ENCODE data around the gene KRT39.

- no peak for TF ChIP-seq USF1 (CRISPR knock-in tag; IDR thresholded peaks at IDR 0.05)
- TF ChIP-seq CREM (CRISPR knock-in tag; IDR thresholded peaks at IDR 0.05): no peak
- no peak for TF ChIP-seq CTCF (IDR thresholded peaks at IDR 0.05)
- TF ChIP-seq USF2 (CRISPR knock-in tag; IDR thresholded peaks at IDR 0.05): no peak
- no peak for TF ChIP-seq ZNF232 (CRISPR knock-in tag; IDR thresholded peaks at IDR 0.05)
- TF ChIP-seq CBFB (CRISPR knock-in tag; IDR thresholded peaks at IDR 0.05; ENCODE audit: low read depth): no peak
- no peak for TF ChIP-seq TEAD4 (CRISPR knock-in tag; IDR thresholded peaks at IDR 0.05)
- no peak for TF ChIP-seq ATF1 (CRISPR knock-in tag; IDR thresholded peaks at IDR 0.05)
These were observed 8.4 kb downstream of the KRT39 start for GRCh38 chr17:40958086-40958953.
